HL-60 (cell line): ENCODE data around the gene KSR1.

Source experiments
- GABPA ChIP-seq: IDR thresholded peaks from 2 replicates; pipeline ENCODE4 v1.6.1; 2012; ENCODE audit warnings: low read depth
- POLR2AphosphoS5 ChIP-seq: IDR thresholded peaks from 2 replicates; pipeline ENCODE4 v1.6.1; 2012; ENCODE audit warnings: low read depth
- SPI1 ChIP-seq: IDR thresholded peaks from 2 replicates; pipeline ENCODE4 v1.6.1; 2012; ENCODE audit warnings: low read depth, mild to moderate bottlenecking, borderline replicate concordance
- TF ChIP-seq, protein P1 (sequence below): IDR thresholded peaks from one replicate; pipeline ENCODE4 v1.5.1; 2011; ENCODE audit warnings: low read length, control low read depth, inconsistent platforms; ENCODE audit not compliant: insufficient read depth
- TF ChIP-seq, protein P2 (sequence below): IDR thresholded peaks from 2 replicates; pipeline ENCODE4 v1.6.1; 2012; ENCODE audit warnings: low read depth; ENCODE audit not compliant: insufficient replicate concordance

DNA sequence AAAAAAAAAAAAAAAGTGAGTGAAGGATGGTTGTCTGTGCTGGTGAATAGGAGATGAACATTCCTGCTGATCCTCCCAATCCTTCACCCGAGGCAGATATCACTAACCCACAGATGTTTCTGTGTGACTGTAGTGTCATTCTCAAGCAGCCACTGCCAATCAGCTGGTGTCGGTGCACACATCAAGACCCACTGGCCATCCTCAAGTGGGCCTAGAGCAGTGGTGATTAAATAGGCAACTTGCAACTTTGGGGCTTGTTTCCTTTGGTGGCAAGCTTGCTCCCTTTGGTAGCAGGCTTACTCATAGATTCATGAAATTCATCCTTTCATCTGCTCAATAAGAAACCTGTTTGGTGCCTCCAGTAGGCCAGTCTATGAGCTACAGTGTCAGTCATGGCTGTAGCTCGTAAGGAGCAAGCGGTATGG is 123.7 kb downstream of the KSR1 start:
- TF ChIP-seq, protein P1, sequence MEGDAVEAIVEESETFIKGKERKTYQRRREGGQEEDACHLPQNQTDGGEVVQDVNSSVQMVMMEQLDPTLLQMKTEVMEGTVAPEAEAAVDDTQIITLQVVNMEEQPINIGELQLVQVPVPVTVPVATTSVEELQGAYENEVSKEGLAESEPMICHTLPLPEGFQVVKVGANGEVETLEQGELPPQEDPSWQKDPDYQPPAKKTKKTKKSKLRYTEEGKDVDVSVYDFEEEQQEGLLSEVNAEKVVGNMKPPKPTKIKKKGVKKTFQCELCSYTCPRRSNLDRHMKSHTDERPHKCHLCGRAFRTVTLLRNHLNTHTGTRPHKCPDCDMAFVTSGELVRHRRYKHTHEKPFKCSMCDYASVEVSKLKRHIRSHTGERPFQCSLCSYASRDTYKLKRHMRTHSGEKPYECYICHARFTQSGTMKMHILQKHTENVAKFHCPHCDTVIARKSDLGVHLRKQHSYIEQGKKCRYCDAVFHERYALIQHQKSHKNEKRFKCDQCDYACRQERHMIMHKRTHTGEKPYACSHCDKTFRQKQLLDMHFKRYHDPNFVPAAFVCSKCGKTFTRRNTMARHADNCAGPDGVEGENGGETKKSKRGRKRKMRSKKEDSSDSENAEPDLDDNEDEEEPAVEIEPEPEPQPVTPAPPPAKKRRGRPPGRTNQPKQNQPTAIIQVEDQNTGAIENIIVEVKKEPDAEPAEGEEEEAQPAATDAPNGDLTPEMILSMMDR = no peak
- no peak for TF ChIP-seq POLR2AphosphoS5
- TF ChIP-seq, protein P2, sequence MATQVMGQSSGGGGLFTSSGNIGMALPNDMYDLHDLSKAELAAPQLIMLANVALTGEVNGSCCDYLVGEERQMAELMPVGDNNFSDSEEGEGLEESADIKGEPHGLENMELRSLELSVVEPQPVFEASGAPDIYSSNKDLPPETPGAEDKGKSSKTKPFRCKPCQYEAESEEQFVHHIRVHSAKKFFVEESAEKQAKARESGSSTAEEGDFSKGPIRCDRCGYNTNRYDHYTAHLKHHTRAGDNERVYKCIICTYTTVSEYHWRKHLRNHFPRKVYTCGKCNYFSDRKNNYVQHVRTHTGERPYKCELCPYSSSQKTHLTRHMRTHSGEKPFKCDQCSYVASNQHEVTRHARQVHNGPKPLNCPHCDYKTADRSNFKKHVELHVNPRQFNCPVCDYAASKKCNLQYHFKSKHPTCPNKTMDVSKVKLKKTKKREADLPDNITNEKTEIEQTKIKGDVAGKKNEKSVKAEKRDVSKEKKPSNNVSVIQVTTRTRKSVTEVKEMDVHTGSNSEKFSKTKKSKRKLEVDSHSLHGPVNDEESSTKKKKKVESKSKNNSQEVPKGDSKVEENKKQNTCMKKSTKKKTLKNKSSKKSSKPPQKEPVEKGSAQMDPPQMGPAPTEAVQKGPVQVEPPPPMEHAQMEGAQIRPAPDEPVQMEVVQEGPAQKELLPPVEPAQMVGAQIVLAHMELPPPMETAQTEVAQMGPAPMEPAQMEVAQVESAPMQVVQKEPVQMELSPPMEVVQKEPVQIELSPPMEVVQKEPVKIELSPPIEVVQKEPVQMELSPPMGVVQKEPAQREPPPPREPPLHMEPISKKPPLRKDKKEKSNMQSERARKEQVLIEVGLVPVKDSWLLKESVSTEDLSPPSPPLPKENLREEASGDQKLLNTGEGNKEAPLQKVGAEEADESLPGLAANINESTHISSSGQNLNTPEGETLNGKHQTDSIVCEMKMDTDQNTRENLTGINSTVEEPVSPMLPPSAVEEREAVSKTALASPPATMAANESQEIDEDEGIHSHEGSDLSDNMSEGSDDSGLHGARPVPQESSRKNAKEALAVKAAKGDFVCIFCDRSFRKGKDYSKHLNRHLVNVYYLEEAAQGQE = no peak
- no peak for TF ChIP-seq GABPA
- TF ChIP-seq SPI1 = no peak
